DOHH2 (cell line): Measurements from ENCODE around the gene GRK6.
A peak's percentile ranks its signal among the peaks of the same experiment; 100 is the strongest.

Experiments used
- EZH2phosphoT487 ChIP-seq: fragments of 200-600 bp; sonication (generic); IDR thresholded peaks from 2 replicates; pipeline ENCODE4 v1.6.1; 2017; ENCODE audit warnings: borderline replicate concordance, mild to moderate bottlenecking, antibody characterized with exemption, low read length, moderate library complexity, mixed read lengths
- TF ChIP-seq, protein P1 (sequence below): fragments of 200-600 bp; sonication (generic); IDR thresholded peaks from one replicate; pipeline ENCODE4 v1.5.1; 2014; ENCODE audit warnings: antibody characterized with exemption, mild to moderate bottlenecking, low read depth, low read length; ENCODE audit not compliant: poor library complexity, severe bottlenecking

DNA sequence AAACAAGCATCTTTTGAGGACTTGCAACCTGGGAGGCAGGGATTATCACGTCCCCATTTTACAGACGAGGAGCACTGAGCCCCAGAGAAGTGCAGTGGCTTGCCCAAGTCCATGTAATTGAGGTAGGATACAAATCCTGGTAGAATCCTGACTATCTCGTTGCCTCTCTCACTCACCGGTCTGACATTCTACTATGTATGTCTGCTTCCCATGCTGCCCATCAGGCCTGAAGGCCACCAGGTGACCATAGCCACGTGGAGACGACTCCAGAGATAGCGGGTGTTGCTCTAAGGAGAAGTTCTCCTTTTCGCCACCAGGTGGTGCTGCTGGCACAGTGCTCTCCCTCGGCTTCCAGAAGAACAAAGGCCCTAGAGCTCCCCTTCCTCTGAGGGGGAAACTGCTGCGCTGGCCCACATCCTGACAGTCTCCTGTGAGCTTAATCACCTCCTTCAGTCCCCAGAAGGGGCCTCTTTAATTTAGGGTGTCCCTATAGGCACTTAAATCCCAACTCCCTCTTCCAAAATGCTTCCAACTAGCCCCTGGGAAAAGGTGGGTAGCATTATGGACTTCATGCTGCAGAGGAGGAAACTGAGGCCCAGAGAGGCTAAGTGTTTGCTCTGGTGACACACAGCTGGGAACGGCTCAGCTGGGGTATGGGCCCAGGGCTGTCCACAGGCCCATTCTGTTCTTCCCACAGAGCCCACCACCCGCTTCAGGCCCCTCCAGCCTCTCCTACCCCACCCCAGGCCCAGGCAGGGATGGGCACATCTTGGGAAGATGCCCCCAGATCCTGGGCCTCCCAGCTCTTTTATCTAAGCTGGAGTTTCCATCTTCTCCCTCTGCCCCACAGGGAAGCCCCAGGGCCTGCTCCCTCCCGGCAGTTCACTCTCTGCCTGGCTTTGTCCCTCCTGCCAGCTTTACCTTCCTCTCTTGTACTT, 35.8 kb upstream of the GRK6 start:
- TF ChIP-seq, protein P1, sequence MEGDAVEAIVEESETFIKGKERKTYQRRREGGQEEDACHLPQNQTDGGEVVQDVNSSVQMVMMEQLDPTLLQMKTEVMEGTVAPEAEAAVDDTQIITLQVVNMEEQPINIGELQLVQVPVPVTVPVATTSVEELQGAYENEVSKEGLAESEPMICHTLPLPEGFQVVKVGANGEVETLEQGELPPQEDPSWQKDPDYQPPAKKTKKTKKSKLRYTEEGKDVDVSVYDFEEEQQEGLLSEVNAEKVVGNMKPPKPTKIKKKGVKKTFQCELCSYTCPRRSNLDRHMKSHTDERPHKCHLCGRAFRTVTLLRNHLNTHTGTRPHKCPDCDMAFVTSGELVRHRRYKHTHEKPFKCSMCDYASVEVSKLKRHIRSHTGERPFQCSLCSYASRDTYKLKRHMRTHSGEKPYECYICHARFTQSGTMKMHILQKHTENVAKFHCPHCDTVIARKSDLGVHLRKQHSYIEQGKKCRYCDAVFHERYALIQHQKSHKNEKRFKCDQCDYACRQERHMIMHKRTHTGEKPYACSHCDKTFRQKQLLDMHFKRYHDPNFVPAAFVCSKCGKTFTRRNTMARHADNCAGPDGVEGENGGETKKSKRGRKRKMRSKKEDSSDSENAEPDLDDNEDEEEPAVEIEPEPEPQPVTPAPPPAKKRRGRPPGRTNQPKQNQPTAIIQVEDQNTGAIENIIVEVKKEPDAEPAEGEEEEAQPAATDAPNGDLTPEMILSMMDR: peak; percentile 96
- TF ChIP-seq EZH2phosphoT487: no peak
